ENCODE measurements around the gene MT1HL1.

DNA sequence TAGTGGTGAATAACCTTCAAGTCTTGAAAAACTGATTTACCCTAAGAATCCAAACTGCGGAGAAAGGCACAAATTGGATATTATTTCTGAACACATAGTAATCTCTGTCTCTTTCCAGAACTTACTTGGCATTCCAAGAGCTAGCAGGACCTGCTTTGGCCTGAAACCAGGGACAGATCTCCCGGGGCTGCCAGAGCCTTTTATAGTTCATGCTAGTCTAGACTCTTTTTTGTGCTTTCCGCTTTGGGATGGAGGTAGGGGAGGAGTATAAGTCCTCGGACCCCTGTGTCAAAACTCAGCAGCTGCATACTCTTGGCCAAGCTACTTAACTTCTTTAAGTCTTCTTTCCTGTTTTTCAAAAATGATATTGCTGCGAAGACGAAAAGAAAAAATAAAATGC lies 34.0 kb upstream of the MT1HL1 start:
- TF ChIP-seq, protein P1, sequence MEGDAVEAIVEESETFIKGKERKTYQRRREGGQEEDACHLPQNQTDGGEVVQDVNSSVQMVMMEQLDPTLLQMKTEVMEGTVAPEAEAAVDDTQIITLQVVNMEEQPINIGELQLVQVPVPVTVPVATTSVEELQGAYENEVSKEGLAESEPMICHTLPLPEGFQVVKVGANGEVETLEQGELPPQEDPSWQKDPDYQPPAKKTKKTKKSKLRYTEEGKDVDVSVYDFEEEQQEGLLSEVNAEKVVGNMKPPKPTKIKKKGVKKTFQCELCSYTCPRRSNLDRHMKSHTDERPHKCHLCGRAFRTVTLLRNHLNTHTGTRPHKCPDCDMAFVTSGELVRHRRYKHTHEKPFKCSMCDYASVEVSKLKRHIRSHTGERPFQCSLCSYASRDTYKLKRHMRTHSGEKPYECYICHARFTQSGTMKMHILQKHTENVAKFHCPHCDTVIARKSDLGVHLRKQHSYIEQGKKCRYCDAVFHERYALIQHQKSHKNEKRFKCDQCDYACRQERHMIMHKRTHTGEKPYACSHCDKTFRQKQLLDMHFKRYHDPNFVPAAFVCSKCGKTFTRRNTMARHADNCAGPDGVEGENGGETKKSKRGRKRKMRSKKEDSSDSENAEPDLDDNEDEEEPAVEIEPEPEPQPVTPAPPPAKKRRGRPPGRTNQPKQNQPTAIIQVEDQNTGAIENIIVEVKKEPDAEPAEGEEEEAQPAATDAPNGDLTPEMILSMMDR (IDR thresholded peaks at IDR 0.05; ENCODE audit: insufficient read depth, low read length): no peak
- no peak for TF ChIP-seq POLR2AphosphoS5 (IDR thresholded peaks at IDR 0.05; ENCODE audit: low read depth)
- TF ChIP-seq GABPA (IDR thresholded peaks at IDR 0.05; ENCODE audit: low read depth): no peak
- no peak for TF ChIP-seq SPI1 (IDR thresholded peaks at IDR 0.05; ENCODE audit: borderline replicate concordance, low read depth)
- TF ChIP-seq, protein P2, sequence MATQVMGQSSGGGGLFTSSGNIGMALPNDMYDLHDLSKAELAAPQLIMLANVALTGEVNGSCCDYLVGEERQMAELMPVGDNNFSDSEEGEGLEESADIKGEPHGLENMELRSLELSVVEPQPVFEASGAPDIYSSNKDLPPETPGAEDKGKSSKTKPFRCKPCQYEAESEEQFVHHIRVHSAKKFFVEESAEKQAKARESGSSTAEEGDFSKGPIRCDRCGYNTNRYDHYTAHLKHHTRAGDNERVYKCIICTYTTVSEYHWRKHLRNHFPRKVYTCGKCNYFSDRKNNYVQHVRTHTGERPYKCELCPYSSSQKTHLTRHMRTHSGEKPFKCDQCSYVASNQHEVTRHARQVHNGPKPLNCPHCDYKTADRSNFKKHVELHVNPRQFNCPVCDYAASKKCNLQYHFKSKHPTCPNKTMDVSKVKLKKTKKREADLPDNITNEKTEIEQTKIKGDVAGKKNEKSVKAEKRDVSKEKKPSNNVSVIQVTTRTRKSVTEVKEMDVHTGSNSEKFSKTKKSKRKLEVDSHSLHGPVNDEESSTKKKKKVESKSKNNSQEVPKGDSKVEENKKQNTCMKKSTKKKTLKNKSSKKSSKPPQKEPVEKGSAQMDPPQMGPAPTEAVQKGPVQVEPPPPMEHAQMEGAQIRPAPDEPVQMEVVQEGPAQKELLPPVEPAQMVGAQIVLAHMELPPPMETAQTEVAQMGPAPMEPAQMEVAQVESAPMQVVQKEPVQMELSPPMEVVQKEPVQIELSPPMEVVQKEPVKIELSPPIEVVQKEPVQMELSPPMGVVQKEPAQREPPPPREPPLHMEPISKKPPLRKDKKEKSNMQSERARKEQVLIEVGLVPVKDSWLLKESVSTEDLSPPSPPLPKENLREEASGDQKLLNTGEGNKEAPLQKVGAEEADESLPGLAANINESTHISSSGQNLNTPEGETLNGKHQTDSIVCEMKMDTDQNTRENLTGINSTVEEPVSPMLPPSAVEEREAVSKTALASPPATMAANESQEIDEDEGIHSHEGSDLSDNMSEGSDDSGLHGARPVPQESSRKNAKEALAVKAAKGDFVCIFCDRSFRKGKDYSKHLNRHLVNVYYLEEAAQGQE (IDR thresholded peaks at IDR 0.05; ENCODE audit: insufficient replicate concordance, low read depth): no peak
